Mucosa of rectum (tissue), 2 donors: ENCODE results near the gene RPS27L.

ENCODE experiments used
- H3K27ac ChIP-seq, 2 donors: one replicate each; pipeline ENCODE4 v1.7.0; 2013; ENCODE audit warnings: inconsistent platforms in 2 of 2, low read depth in 2 of 2, low read length in 2 of 2
- H3K27me3 ChIP-seq, 2 donors: one replicate each; pipeline ENCODE4 v1.7.0; 2013; ENCODE audit warnings: low read length in 2 of 2; ENCODE audit not compliant: control insufficient read depth in 2 of 2, insufficient read depth in 2 of 2
- H3K36me3 ChIP-seq, 2 donors: one replicate each; pipeline ENCODE4 v1.7.0; 2013; ENCODE audit warnings: low read length in 2 of 2; ENCODE audit not compliant: control insufficient read depth in 2 of 2, insufficient read depth in 2 of 2
- H3K4me1 ChIP-seq, 2 donors: one replicate each; pipeline ENCODE4 v1.7.0; 2013; ENCODE audit warnings: low read length in 2 of 2, mild to moderate bottlenecking in 1 of 2; ENCODE audit not compliant: control insufficient read depth in 2 of 2, insufficient read depth in 2 of 2
- H3K4me3 ChIP-seq, 2 donors: one replicate each; pipeline ENCODE4 v1.7.0; 2013; ENCODE audit warnings: low read length in 2 of 2
- H3K9ac ChIP-seq, 2 donors: one replicate each; pipeline ENCODE4 v1.7.0; 2013; ENCODE audit warnings: low read length in 2 of 2, low read depth in 1 of 2, mild to moderate bottlenecking in 1 of 2
- H3K9me3 ChIP-seq, 2 donors: one replicate each; pipeline ENCODE4 v1.7.0; 2013; ENCODE audit warnings: low read length in 2 of 2; ENCODE audit not compliant: control insufficient read depth in 2 of 2
- donor health status: healthy.
- donor health status: Normal muscosa, but diverticular disease.

Gene RPS27L

DNA sequence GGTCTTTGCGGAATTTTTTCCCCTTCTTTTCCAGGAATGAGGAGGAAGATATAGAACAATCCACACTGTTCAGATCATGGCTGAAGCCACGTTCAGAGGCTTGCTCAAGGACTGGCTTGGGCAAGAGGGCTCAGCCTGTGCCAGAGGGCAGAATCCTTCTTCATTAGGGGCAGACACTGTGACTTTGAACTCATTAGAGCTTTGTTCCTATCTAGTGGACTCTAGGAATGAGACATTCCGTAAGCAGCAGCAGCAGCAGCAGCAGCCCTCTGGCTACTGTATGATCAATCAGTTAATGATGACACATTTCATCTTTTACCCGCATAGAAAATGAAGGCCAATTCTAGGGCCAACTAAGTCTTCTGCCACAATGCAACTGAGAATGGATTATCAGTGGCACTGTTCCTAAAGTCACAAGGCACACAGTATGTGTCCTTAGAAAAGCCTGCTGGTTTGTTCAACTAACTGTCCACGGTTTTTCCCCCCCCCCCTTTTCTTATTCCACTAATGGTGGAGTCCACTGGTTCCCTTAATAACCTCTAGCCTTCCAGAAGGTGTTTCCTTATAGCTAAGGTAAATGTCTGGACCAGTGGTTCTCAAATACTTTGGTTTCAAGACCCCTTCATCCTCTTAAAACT, 30.4 kb upstream of the RPS27L start:
- no peaks in the 10 kb centered on the region for H3K36me3 ChIP-seq
- H3K9ac ChIP-seq: no peak overlapping the region
- no peaks in the 10 kb centered on the region for H3K9me3 ChIP-seq
- H3K27ac ChIP-seq: no peak overlapping the region
- H3K4me1 ChIP-seq: peaks cover 13 to 14% of the 10 kb centered on the region in 2 donors
- H3K27me3 ChIP-seq: no peaks in the 10 kb centered on the region
- H3K4me3 ChIP-seq: no peak overlapping the region

- H3K9me3 ChIP-seq: no peaks in the 10 kb centered on the region
- H3K9ac ChIP-seq: no peak overlapping the region
- no peak overlapping the region for H3K27ac ChIP-seq
- no peaks in the 10 kb centered on the region for H3K27me3 ChIP-seq
- H3K4me1 ChIP-seq: peaks cover 8 to 9% of the 10 kb centered on the region in 2 donors
- H3K4me3 ChIP-seq: no peak overlapping the region
- no peaks in the 10 kb centered on the region for H3K36me3 ChIP-seq
These were observed 28.8 kb upstream of the RPS27L start for GRCh38 chr15:63186065-63186464.

- H3K36me3 ChIP-seq: no peaks in the 10 kb centered on the region
- peaks cover 8% of the 10 kb centered on the region in 2 donors for H3K4me1 ChIP-seq
- no peak overlapping the region for H3K9ac ChIP-seq
- no peaks in the 10 kb centered on the region for H3K9me3 ChIP-seq
- H3K4me3 ChIP-seq: no peak overlapping the region
- no peak overlapping the region for H3K27ac ChIP-seq
- H3K27me3 ChIP-seq: no peaks in the 10 kb centered on the region
These were observed 27.9 kb upstream of the RPS27L start for GRCh38 chr15:63185206-63185605.

DNA sequence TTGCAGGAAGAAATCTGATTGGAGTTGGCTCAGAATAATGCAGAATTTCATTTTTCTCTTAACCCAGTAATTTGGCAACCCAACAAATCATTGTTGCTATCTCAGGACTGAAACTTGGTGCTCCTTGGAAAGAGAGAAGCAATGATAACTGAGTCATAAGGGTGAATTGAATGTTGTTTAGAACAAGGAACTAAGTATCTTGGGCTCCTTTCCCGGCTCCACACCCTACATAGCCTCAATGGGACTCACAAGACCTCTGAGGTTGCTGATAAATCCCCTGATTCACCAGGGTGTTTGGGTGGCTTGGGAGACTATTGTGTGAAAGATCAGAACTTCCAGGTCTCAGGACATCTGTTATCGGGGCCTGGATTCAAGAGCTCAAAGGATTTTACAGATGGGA, 24.4 kb upstream of the RPS27L start:
- H3K4me3 ChIP-seq: no peak overlapping the region
- no peaks in the 10 kb centered on the region for H3K36me3 ChIP-seq
- H3K9ac ChIP-seq: no peak overlapping the region
- H3K9me3 ChIP-seq: no peaks in the 10 kb centered on the region
- H3K27me3 ChIP-seq: no peaks in the 10 kb centered on the region
- no peaks in the 10 kb centered on the region for H3K4me1 ChIP-seq
- H3K27ac ChIP-seq: no peak overlapping the region

DNA sequence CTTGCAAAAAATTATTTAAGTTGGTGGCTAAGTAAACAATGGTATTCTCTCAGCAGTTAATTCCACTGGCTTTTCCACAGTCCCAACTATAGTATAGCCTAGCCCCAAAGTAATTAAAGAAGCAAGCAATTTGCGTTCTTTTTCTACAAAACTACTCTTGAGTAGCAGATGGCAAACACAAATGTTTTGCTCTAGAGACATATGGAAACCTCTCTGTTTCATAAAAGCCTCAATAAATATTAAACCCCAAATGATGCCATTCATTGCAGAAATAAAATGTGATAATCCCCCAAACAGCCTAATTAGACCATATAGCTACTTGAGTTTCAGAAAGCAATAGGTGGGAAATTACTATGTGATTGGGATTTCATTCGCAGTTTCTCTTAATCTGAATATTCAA, 23.5 kb upstream of the RPS27L start:
- Histone ChIP-seq H3K36me3 (no peaks in the 10 kb centered on the region), H3K27ac (no peak overlapping the region), H3K9me3 (no peaks in the 10 kb centered on the region), H3K4me1 (no peaks in the 10 kb centered on the region), H3K4me3 (no peak overlapping the region), H3K9ac (no peak overlapping the region), H3K27me3 (no peaks in the 10 kb centered on the region)

DNA sequence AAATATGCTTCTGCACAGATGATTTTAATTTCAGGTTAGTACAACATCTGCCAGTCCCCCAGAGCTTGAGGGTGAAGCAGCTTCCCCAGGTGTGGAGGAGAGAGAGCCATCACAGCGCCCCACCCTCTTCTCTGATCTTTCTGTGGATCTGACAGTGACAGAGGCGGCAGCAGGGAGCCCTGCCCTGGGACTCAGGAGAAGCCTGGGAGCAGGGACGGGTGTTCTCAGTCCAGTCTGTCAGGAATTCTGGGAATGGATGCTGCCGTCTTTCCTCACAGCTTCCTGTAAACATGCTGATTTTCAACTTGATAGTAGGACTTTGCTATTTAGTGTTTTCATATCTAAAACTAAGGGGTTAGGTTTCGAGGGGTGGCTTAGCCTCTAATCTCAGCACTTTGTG, 20.8 kb upstream of the RPS27L start:
- no peaks in the 10 kb centered on the region for H3K27me3 ChIP-seq
- no peaks in the 10 kb centered on the region for H3K9me3 ChIP-seq
- no peak overlapping the region for H3K4me3 ChIP-seq
- H3K9ac ChIP-seq: no peak overlapping the region
- no peaks in the 10 kb centered on the region for H3K36me3 ChIP-seq
- no peak overlapping the region for H3K27ac ChIP-seq
- H3K4me1 ChIP-seq: no peaks in the 10 kb centered on the region

GRCh38 chr15:63176302-63176701, 19.0 kb upstream of the RPS27L start:
- no peak overlapping the region for H3K27ac ChIP-seq
- no peaks in the 10 kb centered on the region for H3K27me3 ChIP-seq
- H3K9me3 ChIP-seq: no peaks in the 10 kb centered on the region
- H3K4me1 ChIP-seq: no peaks in the 10 kb centered on the region
- no peak overlapping the region for H3K4me3 ChIP-seq
- no peak overlapping the region for H3K9ac ChIP-seq
- H3K36me3 ChIP-seq: no peaks in the 10 kb centered on the region

GRCh38 chr15:63172851-63173451, 15.7 kb upstream of the RPS27L start:
- no peaks in the 10 kb centered on the region for H3K9me3 ChIP-seq
- H3K9ac ChIP-seq: no peak overlapping the region
- no peaks in the 10 kb centered on the region for H3K27me3 ChIP-seq
- no peak overlapping the region for H3K27ac ChIP-seq
- H3K4me3 ChIP-seq: no peak overlapping the region
- H3K4me1 ChIP-seq: no peaks in the 10 kb centered on the region
- H3K36me3 ChIP-seq: no peaks in the 10 kb centered on the region

DNA sequence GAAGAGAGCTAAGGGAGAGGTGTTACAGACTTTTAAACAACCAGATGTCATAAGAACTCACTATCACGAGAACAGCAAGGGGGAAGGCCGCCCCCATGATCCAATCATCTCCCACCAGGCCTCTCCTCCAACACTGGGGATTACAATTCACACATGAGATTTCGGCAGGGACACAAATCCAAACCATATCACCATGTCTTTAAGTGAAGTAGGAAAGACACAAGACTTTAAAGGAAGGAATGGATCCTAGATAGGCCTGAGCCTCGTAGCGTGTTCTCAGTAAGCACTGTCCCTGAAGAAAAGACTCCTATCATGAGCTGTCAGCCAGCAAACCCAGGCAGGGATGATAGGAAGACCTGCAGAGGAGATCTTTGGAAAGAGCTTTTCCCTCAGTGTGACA, 15.1 kb upstream of the RPS27L start:
- Histone ChIP-seq H3K36me3 (no peaks in the 10 kb centered on the region), H3K4me3 (no peak overlapping the region), H3K27ac (no peak overlapping the region), H3K4me1 (no peaks in the 10 kb centered on the region), H3K9me3 (no peaks in the 10 kb centered on the region), H3K9ac (no peak overlapping the region), H3K27me3 (no peaks in the 10 kb centered on the region)

DNA sequence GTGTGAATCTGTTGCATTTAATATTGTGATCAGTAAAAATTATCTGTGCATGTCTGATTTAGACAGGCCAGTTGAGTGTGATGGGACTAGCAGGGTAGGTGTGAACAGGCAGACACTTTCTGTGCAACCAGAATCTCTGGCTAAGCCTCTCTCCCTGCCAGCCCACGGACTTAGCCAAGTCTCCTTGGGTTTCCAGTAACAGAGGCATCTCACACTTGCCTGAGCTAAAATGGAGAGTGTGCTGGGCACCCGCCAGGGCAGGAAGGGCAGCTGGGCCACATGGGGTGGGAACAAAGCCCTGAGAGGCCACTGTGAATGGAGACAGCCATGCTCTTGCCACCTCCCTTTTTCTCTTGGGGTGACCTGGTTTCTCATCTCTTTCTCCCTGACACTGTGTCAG, 12.5 kb upstream of the RPS27L start:
- Histone ChIP-seq H3K27ac (no peak overlapping the region), H3K9ac (no peak overlapping the region), H3K36me3 (no peaks in the 10 kb centered on the region), H3K4me1 (no peaks in the 10 kb centered on the region), H3K9me3 (no peaks in the 10 kb centered on the region), H3K4me3 (no peak overlapping the region), H3K27me3 (no peaks in the 10 kb centered on the region)
